CMK (cell line): ENCODE data around the gene CYB5R4.

Source experiments
- DNase-seq: peaks from one replicate; pipeline ENCODE4 v3.0.0-alpha.2; 2010; ENCODE audit warnings: low read depth

The CYB5R4 gene

GRCh38 chr6:83859410-83860358, at the start of gene CYB5R4:
CYB5R4 (plus strand) TSS chr6:83859689; CDS start chr6:83859783, 94 bp downstream.
- DNase-seq: peak; percentile 87

- DNase-seq: no peak
Measured at GRCh38 chr6:83812595-83812994, 46.9 kb upstream of the CYB5R4 start.

GRCh38 chr6:83815631-83816272, 43.7 kb upstream of the CYB5R4 start:
- DNase-seq: no peak

- no peak for DNase-seq
Measured at GRCh38 chr6:83822629-83823169, 36.8 kb upstream of the CYB5R4 start.

- no peak for DNase-seq
Measured at GRCh38 chr6:83824388-83824801, 35.1 kb upstream of the CYB5R4 start.

GRCh38 chr6:83824831-83825230, 34.7 kb upstream of the CYB5R4 start:
- no peak for DNase-seq

- DNase-seq: no peak
Measured at GRCh38 chr6:83827050-83827449, 32.4 kb upstream of the CYB5R4 start.

- no peak for DNase-seq
Measured at GRCh38 chr6:83838727-83839126, 20.8 kb upstream of the CYB5R4 start.

GRCh38 chr6:83844170-83844569, 15.3 kb upstream of the CYB5R4 start:
- DNase-seq: no peak

- DNase-seq: no peak
Measured at GRCh38 chr6:83846291-83846690, 13.2 kb upstream of the CYB5R4 start.

GRCh38 chr6:83847179-83847578, 12.3 kb upstream of the CYB5R4 start:
- no peak for DNase-seq

- DNase-seq: no peak
Measured at GRCh38 chr6:83849127-83849526, 10.4 kb upstream of the CYB5R4 start.

GRCh38 chr6:83849610-83850009, 9.9 kb upstream of the CYB5R4 start:
- DNase-seq: no peak

- no peak for DNase-seq
Measured at GRCh38 chr6:83852528-83853177, 6.8 kb upstream of the CYB5R4 start.

GRCh38 chr6:83853178-83854000, 6.1 kb upstream of the CYB5R4 start, which contains the start of gene RIPPLY2:
RIPPLY2 (plus strand) TSS chr6:83853360; CDS start chr6:83853417, 57 bp downstream.
- DNase-seq: no peak

- no peak for DNase-seq
Measured at GRCh38 chr6:83854001-83854501, 5.4 kb upstream of the CYB5R4 start.

GRCh38 chr6:83854766-83855165, 4.7 kb upstream of the CYB5R4 start:
- no peak for DNase-seq

GRCh38 chr6:83860359-83860755, 868 bp downstream of the CYB5R4 start:
- no peak for DNase-seq

GRCh38 chr6:83860782-83861495, 1.4 kb downstream of the CYB5R4 start:
- no peak for DNase-seq

- DNase-seq: no peak
Measured at GRCh38 chr6:83862776-83863471, 3.4 kb downstream of the CYB5R4 start.
